HG02759 (cell line): ENCODE results near the gene COMMD3.
A peak's percentile ranks its signal among the peaks of the same experiment; 100 is the strongest.

Experiments
- ATAC-seq: cut with Tn5 transposase; IDR thresholded peaks from one replicate; pipeline ENCODE4 v1.9.1; 2021; ENCODE audit warnings: mild to moderate bottlenecking, moderate library complexity; ENCODE audit not compliant: unreplicated experiment

The COMMD3 gene

DNA sequence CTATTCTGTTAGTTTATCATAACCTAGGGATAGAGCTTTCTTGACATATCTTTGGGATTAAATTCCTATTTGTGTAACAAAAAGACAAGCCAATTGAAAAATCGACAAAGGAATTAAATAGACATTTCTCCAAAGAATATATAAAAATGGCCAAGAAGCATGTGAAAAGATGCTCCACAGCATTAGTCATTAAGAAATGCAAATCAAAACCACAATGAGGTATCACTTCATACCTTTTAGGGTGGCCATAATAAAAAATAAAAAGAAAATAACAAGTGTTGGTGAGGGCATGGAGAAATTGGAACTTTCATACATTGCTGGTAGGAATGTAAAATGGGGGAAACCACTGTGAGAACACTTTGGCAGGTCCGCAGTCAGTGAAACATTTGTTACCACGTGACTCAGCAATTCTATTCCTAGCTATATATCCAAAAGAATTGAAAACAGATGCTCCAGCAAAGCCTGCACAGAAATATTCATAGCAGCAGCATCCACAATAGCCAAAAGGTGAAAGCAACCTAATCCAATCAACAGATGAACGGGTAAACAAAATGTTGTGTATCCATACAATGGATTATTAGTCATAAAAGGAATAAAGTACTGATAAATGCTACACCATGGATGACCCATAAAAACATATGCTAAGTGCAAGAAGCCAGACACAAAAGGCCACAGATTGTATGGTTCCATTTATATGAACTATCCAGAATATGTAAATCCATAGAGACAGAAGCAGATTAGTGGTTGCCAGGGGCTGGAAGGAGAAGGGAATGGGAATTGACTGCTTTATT is 49.7 kb downstream of the COMMD3 start:
- ATAC-seq, result no peak

DNA sequence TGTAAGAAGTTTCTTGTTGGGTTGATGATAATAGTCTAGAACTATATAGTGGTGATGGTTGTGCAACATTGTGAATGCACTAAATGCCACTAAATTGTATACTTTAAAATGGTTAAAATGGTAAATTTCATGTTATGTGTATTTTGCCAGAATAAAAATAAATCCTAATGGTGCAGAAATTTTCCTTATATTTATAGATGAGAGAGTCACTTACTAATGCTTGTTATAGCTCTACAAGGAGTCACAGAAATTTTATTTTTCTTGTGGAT is 50.2 kb downstream of the COMMD3 start:
- ATAC-seq, result no peak

DNA sequence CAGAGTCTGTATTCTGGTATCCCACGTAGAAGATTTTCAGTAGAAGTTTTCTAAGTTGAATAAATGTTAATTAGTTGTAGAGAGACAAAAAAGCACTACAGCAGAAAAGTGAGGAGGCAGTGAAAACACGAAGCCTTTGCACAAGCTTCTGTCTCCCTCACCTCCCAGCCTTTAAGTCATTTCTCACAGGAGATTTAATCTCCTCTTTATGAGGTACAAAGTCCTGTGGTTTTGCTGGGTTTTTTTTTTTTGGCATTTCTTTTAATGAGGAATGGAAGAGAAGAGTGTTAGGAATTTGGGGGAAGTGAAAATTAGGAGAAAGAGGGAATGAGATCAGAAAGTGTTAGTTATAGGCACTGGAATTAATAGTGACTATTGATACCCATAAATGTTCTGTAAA is 50.6 kb downstream of the COMMD3 start:
- ATAC-seq, result no peak

DNA sequence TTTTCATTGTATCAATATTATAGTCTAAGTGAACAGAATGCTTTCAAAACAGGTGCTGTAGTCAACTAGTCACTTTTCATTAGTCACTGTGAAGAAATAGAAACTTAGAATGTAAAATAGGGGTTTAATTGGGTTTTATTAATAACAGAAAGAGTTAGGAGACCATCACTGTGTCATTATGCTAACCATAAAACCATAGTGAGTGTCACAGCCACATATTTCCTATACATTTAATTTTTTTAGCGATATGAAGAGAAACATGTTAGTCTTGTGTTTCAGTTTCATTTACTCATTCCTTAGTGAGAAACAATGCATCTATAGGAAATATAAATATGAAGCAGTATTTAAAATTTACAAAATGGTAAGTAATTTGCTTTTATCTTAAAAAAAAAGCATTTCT is 51.3 kb downstream of the COMMD3 start:
- ATAC-seq, result no peak

DNA sequence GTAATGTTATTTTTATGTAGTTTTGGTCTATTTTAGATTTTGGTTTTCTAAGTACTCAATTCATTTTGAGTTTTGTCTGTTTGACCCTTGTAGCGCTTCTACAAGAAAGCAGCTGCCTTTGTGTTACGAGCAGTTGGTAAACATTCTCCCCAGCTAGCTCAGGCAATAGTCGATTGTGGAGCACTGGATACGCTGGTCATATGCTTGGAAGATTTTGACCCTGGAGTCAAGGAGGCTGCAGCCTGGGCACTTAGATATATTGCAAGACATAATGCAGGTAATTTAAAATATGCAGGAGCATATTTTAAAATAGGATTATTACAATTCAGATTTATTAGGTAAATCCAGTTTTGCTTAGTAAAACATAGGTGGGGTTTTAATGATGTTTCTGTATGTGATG is 52.2 kb downstream of the COMMD3 start:
- no peak for ATAC-seq

DNA sequence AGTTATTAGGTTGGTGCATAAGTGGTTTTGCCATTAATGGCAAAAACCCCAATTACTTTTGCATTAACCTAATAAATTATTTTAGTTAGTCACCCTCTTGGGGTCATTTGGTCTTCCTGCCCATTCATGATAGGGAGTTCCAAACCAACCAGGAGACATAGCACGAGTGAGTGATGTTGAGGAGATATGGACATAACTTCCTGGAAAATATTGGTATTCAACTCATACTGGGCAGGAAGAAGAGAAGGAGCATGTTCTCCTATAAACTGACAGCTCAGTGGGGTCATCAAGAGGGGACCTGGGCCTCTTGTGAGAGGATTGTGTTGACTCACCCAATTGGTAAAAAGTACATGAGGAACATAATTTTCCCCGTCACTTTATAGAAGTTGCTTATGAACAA is 52.8 kb downstream of the COMMD3 start:
- ATAC-seq, result no peak

DNA sequence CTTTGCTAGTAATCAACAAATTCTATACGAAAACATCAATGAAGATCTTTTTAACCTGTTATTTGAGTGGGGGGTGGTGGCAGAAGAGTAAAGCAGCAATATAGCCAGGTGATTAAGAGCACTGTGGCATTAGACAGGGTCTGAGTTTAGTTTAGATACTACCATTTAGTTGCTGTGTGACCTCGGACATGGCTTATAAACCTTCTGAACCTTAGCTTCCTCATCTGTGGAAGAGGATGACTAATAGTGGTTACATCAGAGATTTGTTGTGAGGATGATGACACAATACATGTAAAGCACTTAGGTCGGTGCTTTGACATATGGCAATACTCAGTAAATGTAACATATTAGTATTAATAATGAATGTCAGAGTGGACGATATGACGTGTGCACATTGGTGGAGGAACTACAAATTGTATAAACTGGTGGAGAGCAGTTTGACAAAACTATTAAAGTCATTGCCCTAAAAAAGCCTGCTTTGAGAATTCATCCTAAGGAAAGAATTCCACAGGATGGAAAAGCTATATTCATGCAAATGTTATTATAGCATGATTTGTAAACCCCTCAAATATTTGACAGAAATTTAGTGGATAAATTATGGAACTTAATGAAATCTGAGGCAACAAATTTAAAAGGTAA is 53.4 kb downstream of the COMMD3 start:
- ATAC-seq, result peak; percentile 74
